ENCODE measurements around the gene NFIB.

GRCh38 chr9:14212697-14213420 is 101.1 kb downstream of the NFIB start:
- TF ChIP-seq, protein P1, sequence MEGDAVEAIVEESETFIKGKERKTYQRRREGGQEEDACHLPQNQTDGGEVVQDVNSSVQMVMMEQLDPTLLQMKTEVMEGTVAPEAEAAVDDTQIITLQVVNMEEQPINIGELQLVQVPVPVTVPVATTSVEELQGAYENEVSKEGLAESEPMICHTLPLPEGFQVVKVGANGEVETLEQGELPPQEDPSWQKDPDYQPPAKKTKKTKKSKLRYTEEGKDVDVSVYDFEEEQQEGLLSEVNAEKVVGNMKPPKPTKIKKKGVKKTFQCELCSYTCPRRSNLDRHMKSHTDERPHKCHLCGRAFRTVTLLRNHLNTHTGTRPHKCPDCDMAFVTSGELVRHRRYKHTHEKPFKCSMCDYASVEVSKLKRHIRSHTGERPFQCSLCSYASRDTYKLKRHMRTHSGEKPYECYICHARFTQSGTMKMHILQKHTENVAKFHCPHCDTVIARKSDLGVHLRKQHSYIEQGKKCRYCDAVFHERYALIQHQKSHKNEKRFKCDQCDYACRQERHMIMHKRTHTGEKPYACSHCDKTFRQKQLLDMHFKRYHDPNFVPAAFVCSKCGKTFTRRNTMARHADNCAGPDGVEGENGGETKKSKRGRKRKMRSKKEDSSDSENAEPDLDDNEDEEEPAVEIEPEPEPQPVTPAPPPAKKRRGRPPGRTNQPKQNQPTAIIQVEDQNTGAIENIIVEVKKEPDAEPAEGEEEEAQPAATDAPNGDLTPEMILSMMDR (IDR thresholded peaks at IDR 0.05; ENCODE audit: insufficient read depth, low read depth, low read length): no peak
- no peak for TF ChIP-seq EZH2 (IDR thresholded peaks at IDR 0.05; ENCODE audit: insufficient read depth, low read length)
